ENCODE measurements around the gene PTPRCAP.
A peak's percentile ranks its signal among the peaks of the same experiment; 100 is the strongest.

The PTPRCAP gene

GRCh38 chr11:67395555-67396258, 41.8 kb downstream of the PTPRCAP start:
- no peak for DNase-seq

GRCh38 chr11:67393990-67394389, 43.5 kb downstream of the PTPRCAP start:
- DNase-seq, result no peak

GRCh38 chr11:67393437-67393836, 44.0 kb downstream of the PTPRCAP start:
- no peak for DNase-seq

- DNase-seq, result no peak
Measured at GRCh38 chr11:67392183-67392715, 45.2 kb downstream of the PTPRCAP start.

- DNase-seq, result peak; percentile 81 to 94 (median 86)
Measured at GRCh38 chr11:67391304-67392182, 45.9 kb downstream of the PTPRCAP start, which contains the start of gene RAD9A. Gene RAD9A (plus strand): TSS chr11:67391986. CDS start chr11:67392045, 59 bp downstream.

GRCh38 chr11:67390947-67391303, 46.6 kb downstream of the PTPRCAP start:
- DNase-seq, result no peak

- DNase-seq, result peak; percentile 17 to 45 (median 36)
Measured at GRCh38 chr11:67389477-67389876, 48.0 kb downstream of the PTPRCAP start.

GRCh38 chr11:67387518-67387917, 50.0 kb downstream of the PTPRCAP start:
- DNase-seq, result no peak

GRCh38 chr11:67387069-67387468, 50.4 kb downstream of the PTPRCAP start:
- no peak for DNase-seq
